Measurements from ENCODE around the gene CD244. TPM values are rescaled to one million over a fixed set of nuclear protein-coding genes. Genes with fewer than 3 reads are reported as not detected.

The CD244 gene
- polyA plus RNA-seq, 2 of the 4 experiments (the other 2 are of a cell fraction) = 0.03 TPM; not detected in 1

- TF ChIP-seq CHD4 (IDR thresholded peaks at IDR 0.05; ENCODE audit: borderline replicate concordance) (no peak), HOXB13 (CRISPR knock-in tag; IDR thresholded peaks at IDR 0.05; ENCODE audit: low read depth) (no peak), GATA3 (IDR thresholded peaks at IDR 0.05; ENCODE audit: borderline replicate concordance) (no peak), RAD21 (conservative IDR thresholded peaks at IDR 0.05 in 1 of 2, IDR thresholded peaks at IDR 0.05 in 1 of 2) (no peak), CTCF (IDR thresholded peaks at IDR 0.05) (no peak), CHD2 (IDR thresholded peaks at IDR 0.05; ENCODE audit: low read length, partially characterized antibody) (no peak), KDM5A (IDR thresholded peaks at IDR 0.05) (no peak), ZC3H11A (IDR thresholded peaks at IDR 0.05) (no peak), ELK1 (IDR thresholded peaks at IDR 0.05; ENCODE audit: low read depth, low read length) (no peak), EHF (CRISPR knock-in tag; IDR thresholded peaks at IDR 0.05) (no peak), FOSB (CRISPR knock-in tag; IDR thresholded peaks at IDR 0.05) (no peak), HDAC2 (IDR thresholded peaks at IDR 0.05) (no peak), SREBF2 (IDR thresholded peaks at IDR 0.05) (no peak), JUN (IDR thresholded peaks at IDR 0.05) (no peak), MYC (IDR thresholded peaks at IDR 0.05; ENCODE audit: borderline replicate concordance, low read length) (no peak), HOXA7 (CRISPR knock-in tag; IDR thresholded peaks at IDR 0.05) (no peak), RFX5 (IDR thresholded peaks at IDR 0.05) (no peak), JUNB (IDR thresholded peaks at IDR 0.05) (no peak)
- TF ChIP-seq, protein P1, sequence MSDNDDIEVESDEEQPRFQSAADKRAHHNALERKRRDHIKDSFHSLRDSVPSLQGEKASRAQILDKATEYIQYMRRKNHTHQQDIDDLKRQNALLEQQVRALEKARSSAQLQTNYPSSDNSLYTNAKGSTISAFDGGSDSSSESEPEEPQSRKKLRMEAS (IDR thresholded peaks at IDR 0.05) = no peak
- ATAC-seq (no peak), DNase-seq (ENCODE audit: low read depth in 1 of 2, low spot score in 1 of 2) (no peak), FAIRE-seq (no peak)
- H3K27ac ChIP-seq = no peak overlapping the region
- CTCF ChIA-PET = interaction anchor here (0.5 to 10.1 kb wide), 33 partner anchors 9 to 305 kb away, joined by 3 to 149 read pairs (median 6); partner anchors contain the start of genes ITLN2 and KLHDC9
- H3K4me2 ChIP-seq = no peak overlapping the region
- 46% methylated on average over 3 of the region's 3 CpGs for WGBS (ENCODE audit: missing lambda C conversion rate)
- no peaks in the 10 kb centered on the region for H3K4me1 ChIP-seq
- H3K9me3 ChIP-seq = no peaks in the 10 kb centered on the region
- H3K4me3 ChIP-seq = no peak overlapping the region
- POLR2A ChIA-PET = no interaction called here
Measured at GRCh38 chr1:160835751-160836150, 26.9 kb downstream of the CD244 start.

DNA sequence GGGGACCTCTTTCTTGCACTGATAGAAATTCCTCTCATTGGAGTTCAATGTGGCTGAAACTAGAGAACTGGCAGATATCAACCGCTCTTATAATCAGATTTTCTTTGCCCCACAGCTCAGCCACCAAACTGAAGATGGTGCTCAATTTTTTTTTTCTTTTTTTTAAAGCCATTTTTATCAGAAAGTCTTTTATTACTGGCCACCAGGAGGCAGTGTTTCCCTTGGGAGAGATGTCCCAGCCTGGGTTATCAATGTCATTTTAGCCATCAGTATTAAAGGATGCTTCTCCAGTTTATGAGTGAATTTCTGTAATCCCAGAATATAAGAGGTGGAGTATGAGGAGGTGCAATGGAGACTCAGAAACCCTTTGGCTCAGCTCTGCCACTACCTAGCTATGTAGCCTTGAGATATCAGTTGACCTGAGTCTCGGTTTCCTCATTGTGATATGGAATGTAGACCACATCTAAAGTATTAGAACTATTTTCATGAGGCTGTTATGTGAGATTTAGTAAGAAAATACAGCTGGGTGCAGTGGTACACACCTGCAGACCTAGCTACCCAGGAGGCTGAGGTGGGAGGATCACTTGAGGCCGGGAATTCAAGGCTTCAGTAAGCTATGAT lies 27.6 kb downstream of the CD244 start:
- ATAC-seq = no peak
- TF ChIP-seq SMC3 (IDR thresholded peaks at IDR 0.05) (peak; percentile 90), RAD21 (conservative IDR thresholded peaks at IDR 0.05 in 1 of 2, IDR thresholded peaks at IDR 0.05 in 1 of 2) (peak; percentile 89 to 93), HOXB5 (CRISPR knock-in tag; IDR thresholded peaks at IDR 0.05) (no peak), CTCF (IDR thresholded peaks at IDR 0.05) (peak; percentile 92)
- FAIRE-seq = no peak
- peak; percentile 41 to 68 for DNase-seq (ENCODE audit: low read depth in 1 of 2, low spot score in 1 of 2)
- ChIA-PET POLR2A (no interaction called here), CTCF (interaction anchor here (0.5 to 10.1 kb wide), 49 partner anchors 10 to 346 kb away, joined by 3 to 149 read pairs (median 5); partner anchors contain the start of genes ITLN2 and KLHDC9)
- H3K4me1 ChIP-seq = no peaks in the 10 kb centered on the region
- no peak overlapping the region for H3K4me2 ChIP-seq
- no peaks in the 10 kb centered on the region for H3K9me3 ChIP-seq
- no peak overlapping the region for H3K27ac ChIP-seq
- 62% methylated on average over 3 of the region's 3 CpGs for WGBS (ENCODE audit: missing lambda C conversion rate)
- no peak overlapping the region for H3K4me3 ChIP-seq
